DMS79 (cell line): ENCODE data around the gene USP47.
A peak's percentile ranks its signal among the peaks of the same experiment; 100 is the strongest.

Experiments used
- DNase-seq: peaks from one replicate; lab custom pipeline; 2025; lab: John Stamatoyannopoulos, UW

USP47 gene

GRCh38 chr11:11982461-11982860, 140.7 kb downstream of the USP47 start:
- no peak for DNase-seq

GRCh38 chr11:11982975-11983374, 141.2 kb downstream of the USP47 start:
- DNase-seq, result no peak

GRCh38 chr11:11983427-11983826, 141.7 kb downstream of the USP47 start:
- no peak for DNase-seq

- DNase-seq, result no peak
These were observed 142.8 kb downstream of the USP47 start for GRCh38 chr11:11984563-11984962.

DNA sequence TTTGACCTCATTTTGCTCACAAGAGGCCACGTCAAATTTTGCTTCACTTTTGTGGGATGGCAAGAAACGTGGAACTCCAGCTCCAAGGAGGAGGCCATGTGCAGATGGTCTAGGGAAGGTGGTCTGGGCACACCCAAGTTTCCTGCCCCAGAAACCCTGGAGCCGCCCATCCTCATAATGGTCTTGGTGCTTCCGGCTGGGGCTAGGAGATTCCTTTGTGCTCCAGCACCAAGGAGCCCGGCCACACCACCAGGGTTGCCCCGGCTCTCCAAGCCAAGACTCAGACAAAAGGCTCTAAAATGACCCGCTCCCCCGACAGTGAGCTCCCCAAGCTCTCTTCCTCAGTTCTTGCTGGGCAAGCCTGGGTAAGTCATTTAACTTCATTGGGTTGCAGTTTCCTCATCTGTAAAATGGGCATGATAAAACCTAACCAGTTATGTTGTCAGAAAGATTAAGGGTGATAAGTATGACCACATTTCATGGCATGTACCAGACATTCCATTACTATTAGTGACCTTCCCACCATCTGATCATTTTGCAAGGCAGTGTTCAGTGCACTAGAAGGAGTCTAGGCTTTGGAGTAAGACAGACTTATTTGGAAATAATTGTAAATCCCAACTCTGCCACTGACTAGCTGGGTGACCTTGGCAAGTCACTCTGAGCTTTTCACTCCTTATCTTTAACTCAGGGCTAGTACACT, 143.4 kb downstream of the USP47 start:
- DNase-seq, result no peak

DNA sequence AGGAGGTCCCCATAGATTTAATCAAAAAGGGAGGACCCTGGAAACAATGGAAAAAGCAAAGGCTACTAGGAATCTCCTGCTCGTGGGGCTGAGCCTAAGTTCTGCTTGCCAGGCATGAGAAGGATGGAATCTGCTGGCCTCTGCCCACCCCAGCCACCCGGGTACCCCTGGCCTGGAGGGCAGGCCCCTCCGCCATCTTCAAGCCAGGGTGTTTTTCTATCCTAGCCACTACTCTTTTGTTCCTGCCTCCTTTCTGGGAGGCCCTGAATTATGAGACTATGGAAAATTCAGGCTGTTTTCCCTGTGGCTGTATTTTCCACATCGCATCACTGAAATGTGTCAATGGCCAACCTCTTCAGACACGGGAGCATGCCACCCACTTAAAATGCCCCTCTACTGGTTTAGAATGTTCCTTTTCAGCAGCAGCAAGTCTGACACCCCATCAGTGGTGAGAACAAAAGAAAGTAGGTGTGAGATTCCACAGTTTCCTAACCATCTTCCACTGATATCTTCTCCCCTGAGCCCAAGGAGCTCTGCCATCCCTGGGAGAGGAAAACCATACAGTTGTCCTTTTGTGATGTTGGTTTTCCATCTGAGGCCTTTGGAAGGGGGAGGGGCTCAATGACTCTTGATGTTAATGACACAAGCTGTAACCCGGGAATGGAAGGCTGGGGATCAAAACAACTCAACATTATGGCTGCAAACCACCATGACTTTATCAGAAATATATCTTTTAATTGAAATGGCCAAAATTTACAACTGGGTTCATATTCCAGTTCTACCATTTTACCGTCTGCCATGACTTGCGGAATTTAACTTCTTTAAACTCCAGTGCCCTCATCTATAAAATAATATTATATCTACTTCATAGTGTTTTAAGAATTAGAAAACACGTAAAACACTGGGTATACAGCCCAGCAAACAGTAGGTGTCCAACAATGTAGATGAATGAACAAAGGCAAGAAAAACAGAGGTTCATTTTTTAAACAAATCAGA, 144.5 kb downstream of the USP47 start:
- no peak for DNase-seq

- DNase-seq, result no peak
These were observed 145.8 kb downstream of the USP47 start for GRCh38 chr11:11987503-11988022.

DNA sequence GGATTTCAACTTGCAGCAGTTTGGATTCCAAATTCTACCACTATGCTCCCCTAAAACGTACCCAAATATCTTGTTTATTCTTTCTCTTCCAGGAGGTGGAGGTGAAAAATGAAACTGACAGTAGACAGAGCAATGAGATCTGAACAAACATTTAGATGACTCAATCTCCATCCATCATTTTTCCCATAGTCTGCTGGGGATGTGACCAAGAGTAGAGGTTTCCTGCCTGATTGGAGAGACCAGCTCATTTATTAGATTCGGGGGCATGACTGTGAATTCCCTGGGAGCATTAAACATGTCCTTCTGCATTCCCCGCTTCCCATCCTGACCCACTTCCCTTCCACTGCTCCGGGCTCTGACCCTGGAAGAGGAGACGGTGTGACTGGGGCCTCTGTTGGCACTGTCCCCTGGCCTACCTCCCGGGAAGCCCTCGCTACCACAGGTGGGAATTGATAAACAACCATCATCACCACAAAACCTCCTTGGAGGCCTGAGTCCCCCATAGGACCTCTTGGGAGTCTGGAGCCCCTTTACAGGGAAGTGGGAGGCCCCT, 146.4 kb downstream of the USP47 start:
- DNase-seq, result no peak

DNA sequence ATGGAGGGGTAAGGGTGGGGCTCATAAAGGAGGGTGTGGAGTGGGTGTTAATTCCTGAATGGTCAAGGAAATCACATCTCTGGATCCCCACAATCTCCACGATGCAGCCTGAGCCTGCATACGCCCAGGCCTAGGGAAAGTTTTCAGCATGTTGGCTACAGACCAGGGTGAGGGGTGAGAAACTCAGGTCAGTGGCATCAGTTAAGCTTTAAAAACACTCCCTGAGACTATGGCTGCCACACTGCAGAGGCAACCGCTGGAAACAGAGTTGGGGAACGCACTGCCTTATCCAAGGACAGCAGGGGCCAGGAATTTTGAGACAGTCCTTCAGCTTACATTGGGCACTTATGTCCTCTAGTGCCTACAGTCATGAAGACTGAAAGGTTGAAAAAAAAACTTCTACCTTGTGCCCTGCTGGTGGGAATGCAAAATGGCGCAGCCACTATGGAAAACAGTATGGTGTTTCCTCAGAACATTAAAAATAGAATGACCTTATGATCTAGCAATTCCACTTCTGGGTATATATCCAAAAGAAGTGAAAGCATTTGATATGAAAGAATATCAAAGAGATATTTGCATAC, 147.0 kb downstream of the USP47 start:
- DNase-seq, result no peak

GRCh38 chr11:11989774-11990744, 148.3 kb downstream of the USP47 start:
- no peak for DNase-seq

DNA sequence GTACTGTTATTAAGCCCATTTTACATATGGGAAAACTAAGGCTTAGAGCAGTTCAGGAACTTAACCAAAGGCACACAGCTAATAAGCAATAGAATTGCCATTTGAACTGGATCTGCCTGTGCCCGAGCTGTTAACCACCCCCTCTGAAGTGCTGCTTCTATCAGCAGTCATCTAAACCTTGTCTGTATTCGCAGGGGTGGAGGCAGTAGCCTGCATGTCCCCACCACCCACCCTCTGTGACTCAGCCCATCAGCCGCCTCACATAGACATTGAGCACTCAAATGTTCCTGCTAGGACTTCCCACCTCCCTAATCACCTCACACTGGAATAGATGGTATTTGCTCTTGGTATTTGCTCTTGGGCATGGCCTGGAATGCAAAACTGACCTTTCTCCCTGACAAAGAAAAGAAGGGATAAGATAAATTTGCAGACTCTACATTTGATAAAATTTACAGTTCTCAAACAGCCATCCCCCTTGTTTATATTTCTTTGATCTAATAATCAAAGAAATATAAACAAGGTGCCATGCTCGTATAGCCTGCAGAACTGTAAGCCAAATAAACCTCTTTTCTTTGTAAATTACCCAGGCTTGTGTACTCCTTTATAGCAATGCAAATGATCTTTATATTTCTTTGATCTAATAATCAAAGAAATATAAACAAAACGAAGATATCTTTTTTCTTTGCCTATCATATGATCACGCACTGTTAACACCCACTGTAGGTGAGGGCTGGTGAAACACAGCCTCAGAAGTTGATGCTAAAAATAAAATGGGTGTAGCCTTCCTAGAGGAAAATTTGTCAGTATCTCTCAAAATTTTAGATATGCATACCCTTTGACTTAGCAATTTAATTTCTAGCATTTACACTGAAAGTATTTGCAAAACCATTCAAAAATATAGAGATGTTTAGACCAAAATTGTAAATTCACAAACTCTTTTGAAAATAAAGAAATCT, 150.8 kb downstream of the USP47 start:
- no peak for DNase-seq

DNA sequence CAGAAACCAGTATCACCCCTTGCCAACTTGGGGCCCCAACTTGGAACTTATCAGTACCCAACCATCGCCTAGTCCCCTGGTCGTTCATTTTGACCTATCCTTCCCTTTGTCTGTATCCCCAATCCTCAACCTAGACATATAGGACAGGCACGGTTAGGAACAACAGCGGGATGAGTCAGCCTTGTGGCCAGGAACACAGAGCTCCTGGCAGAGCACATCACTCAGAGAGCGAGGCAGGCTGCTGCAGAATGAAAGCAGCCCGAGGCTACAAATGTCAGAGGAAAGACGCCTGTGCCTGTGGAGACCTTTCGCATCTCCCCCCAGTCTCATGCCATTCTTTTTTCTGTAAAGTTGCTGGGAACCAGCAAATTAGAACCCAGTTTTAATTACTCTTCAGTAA, 152.1 kb downstream of the USP47 start:
- DNase-seq, result no peak

- no peak for DNase-seq
These were observed 153.8 kb downstream of the USP47 start for GRCh38 chr11:11995601-11996000.

DNA sequence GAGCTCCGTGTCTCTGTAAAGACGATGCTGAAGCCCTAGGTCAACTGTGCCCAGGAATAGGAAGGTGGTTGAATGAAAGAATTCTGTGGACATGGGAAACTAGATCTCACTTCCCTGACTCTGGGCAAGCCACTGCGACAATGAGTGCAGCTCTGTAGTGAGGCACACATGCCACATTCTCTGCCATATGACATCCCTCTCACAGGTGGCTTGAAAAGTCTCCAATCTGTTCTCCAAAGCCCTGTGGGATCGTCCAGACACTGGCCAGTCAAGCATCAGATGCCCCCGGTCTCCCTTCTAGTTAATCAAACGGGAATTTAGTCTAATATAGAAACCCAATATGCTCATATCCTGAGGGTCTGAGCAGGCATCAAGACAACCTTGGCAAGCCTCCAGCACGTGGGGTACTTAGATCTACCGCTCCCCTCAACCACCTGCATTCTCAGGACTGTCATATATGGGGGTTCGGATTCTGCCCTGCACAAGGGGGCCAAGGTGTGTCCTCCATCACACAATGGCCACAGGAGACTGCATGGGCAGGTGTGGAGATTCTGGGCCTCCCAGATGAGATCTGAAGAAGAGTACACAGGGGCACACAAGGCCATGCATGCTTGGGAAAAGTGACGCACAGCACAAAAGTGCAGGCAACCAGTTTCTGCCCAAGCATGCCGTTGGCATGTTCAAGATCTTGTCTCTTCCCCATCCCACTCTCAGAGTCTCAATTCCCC, 154.7 kb downstream of the USP47 start:
- no peak for DNase-seq

DNA sequence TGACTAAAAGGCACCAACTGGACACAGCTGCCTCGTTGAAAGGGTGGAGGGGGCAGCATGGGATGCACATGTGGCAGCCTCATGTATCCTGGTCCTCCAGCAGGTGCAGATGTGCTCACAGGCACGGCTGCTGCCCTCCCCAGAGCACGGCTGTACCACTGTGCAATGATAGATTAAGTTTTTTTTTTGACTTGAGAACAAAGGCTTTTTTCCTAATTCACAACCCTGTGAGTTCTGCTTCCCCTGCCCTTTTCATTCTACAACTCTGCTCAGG, 155.2 kb downstream of the USP47 start:
- no peak for DNase-seq

DNA sequence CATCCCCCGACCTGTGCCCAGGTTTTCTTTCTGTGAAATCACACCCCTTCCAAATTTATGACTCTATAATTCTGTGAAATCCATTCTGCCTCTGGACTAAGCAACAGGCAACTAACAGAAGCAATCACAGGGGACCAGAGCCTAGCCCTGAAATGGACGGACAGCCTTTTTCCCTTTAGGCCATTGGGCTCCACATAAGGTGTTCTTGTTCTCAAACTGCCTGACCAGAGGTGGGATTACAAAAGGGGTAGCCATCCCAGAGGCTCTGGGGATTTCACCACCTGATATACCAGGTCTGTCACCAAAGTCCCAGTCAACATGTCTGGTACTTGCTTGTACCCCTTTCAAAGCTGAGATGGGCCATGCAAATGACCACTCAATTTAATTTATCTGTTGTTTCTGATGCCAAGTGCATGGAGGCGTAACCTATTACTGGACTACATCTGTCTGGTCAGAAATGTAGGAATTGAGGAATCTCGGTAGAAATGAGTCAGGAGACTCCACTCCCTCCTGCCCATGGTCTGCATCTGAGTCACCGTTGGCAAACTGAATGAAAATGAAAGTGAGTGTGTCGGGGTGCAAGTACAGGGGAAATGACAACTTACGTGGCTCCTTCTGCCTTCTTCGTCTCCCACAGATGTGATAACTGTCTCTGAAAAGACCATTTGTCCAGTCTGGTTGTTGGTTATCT, 156.5 kb downstream of the USP47 start:
- DNase-seq, result no peak

DNA sequence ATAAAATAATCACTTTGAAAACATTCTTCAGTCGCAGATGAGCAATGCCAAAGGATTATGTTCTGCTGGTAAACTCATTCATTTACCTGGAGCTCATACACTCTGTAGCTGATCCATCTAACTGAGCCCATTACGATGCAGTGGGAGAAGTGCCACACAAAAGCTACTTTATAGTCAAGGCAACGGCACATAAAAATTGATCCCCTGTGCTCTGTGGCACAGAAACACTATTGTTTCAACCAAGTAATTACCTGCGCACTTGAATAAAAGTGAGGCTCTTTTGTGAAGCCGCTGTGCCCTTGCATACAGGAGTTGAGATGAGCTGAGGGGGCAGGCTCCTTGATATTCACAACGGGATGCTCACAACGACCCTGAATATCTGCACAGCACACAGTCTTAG, 159.4 kb downstream of the USP47 start:
- DNase-seq, result peak; percentile 27

GRCh38 chr11:12003336-12003735, 161.6 kb downstream of the USP47 start:
- no peak for DNase-seq

DNA sequence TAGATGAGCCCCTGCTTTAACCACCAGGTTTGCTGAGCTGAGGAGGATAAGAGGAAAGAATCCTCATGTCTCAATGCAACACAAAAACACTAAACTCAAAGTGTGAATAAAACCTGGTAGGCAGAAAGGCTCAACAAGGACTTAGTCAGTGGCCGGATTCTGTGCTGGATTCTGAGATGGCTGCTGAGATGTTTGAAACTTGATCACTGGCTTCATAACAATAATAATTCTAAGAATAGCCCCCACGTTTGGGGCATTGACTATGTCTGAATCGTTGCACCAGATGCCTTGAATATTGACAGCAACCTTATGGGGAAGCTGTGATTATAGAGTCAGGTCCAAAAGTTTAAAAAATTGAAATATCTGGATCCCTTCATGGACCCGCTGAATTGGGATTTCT, 162.0 kb downstream of the USP47 start:
- no peak for DNase-seq
